Stomach (tissue), 9 donors: Measurements from ENCODE around the gene NACA. TPM values are rescaled to one million over a fixed set of nuclear protein-coding genes. Genes with fewer than 3 reads are reported as not detected.
"Not testable (repeated sequence)": the region's sequence is repeated elsewhere in the genome, so short reads cannot be mapped to it uniquely, and the experiment has no call there.

Experiments used
- DNase-seq, 2 donors: peaks; one replicate each; pipeline versions ENCODE4 v3.0.0 to v3.0.0-alpha.2; 2013 to 2019
- H3K27ac ChIP-seq, 5 donors: fragments of 200-600 bp in 4 of 5; sonication (generic) in 4 of 5; one replicate each; pipeline ENCODE4 v1.5.1; 2013 to 2019; ENCODE audit warnings: mild to moderate bottlenecking in 1 of 5, moderate library complexity in 1 of 5
- H3K27me3 ChIP-seq, 3 donors: fragments of 200-600 bp; sonication (generic); one replicate each; pipeline ENCODE4 v1.5.1; 2017 to 2019; ENCODE audit warnings: mixed run types in 1 of 3
- H3K36me3 ChIP-seq, 4 donors: fragments of 200-600 bp; sonication (generic); 1 replicate in 3 of 4; 2 replicates in 1 of 4; pipeline ENCODE4 v1.5.1; 2016 to 2019
- H3K4me1 ChIP-seq, 4 donors: fragments of 200-600 bp; sonication (generic); one replicate each; pipeline ENCODE4 v1.5.1; 2016 to 2019
- H3K4me3 ChIP-seq, 4 donors: fragments of 200-600 bp; sonication (generic) in 3 of 4; one replicate each; pipeline ENCODE4 v1.5.1; 2016 to 2019; ENCODE audit warnings: mild to moderate bottlenecking in 1 of 4
- H3K9me3 ChIP-seq, 4 donors: fragments of 200-600 bp; sonication (generic); one replicate each; pipeline ENCODE4 v1.5.1; 2016 to 2019
- CTCF ChIP-seq, 7 experiments: fragments of 450-650 bp in 4 of 7; fragments of 200-600 bp in 3 of 7; sonication (generic) in 3 of 7; IDR thresholded peaks; one replicate each; pipeline ENCODE4 v1.5.1; 2016 to 2019; ENCODE audit warnings: antibody characterized with exemption in 7 of 7, control low read depth in 2 of 7, mild to moderate bottlenecking in 1 of 7
- EP300 ChIP-seq: sonication (generic); formaldehyde crosslinking; IDR thresholded peaks from one replicate; pipeline ENCODE4 v1.6.1; 2017; ENCODE audit warnings: antibody characterized with exemption
- POLR2A ChIP-seq, 4 donors: fragments of 450-650 bp; IDR thresholded peaks; one replicate each; pipeline ENCODE4 v1.6.1; 2016; ENCODE audit warnings: antibody characterized with exemption in 4 of 4, control low read depth in 2 of 4, mild to moderate bottlenecking in 1 of 4, moderate library complexity in 1 of 4
- POLR2AphosphoS5 ChIP-seq, 3 donors: sonication (generic); formaldehyde crosslinking; IDR thresholded peaks; one replicate each; pipeline ENCODE4 v1.6.1; 2016; ENCODE audit warnings: antibody characterized with exemption in 3 of 3
- WGBS, 5 donors: extraction: QIAGEN DNeasy Blood & Tissue Kit in 3 of 5; methylation state at CpG; one replicate each; pipeline versions ENCODE4 v1.1.5 to v1.1.7; 2013 to 2018; 5-methylcytosine and 5-hydroxymethylcytosine counted together
- intact Hi-C: fragments of 100-400 bp; cut with DNase I; formaldehyde crosslinking; loops from one replicate; pipeline ENCODE4 v1.15.1; 2023; ENCODE audit warnings: low total_unique reads
- polyA plus RNA-seq, 3 donors: library from polyadenylated mRNA; stranded (reverse); fragments of 200-250 nt; gene quantifications; one replicate each; pipeline ENCODE4 v1.2.3, GENCODE V29; 2013
- total RNA-seq, 5 donors: library from RNA; depleted of rRNA; stranded (reverse); fragments of >200 nt; gene quantifications; one replicate each; pipeline versions ENCODE4 v1.1.0 to v1.2.3, GENCODE V29; 2014 to 2016
- donor health status: healthy with polysubstance abuse.
- donor health status: Bipolar disorder and iron deficiency.
- donor health status: healthy.

Gene NACA
- total and polyA plus RNA-seq, 8 donors: 366 to 2,450 (median 1,184) TPM

DNA sequence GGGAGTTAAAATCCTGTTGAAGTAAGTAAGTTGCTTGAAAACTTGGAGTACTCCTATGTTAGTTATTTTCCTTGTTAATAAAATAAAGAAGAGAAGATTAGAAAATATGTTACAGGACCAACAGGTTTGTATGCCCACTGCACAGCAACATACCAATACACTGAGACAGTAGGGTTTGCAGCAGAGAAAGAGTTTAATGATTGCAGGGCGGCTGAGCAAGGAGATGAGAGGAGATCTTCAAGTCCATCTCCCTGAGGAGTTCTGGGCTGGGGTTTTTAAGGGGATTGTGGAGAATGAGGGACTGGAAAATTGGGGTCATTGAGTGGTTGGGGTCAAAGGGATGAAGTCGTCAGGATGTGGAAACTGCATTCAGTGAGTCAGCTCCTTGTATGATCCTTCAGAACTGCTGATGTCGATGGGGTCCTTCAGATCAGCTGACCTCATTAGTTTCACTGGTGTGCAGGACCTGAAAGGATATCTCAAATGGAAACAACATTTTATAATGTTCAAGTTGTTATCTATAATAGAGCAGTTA lies 33.7 kb upstream of the NACA start:
- TF ChIP-seq POLR2A (IDR thresholded peaks at IDR 0.05) (no peak), POLR2AphosphoS5 (IDR thresholded peaks at IDR 0.05) (no peak)
- WGBS, 5 donors: 70 to 84% (median 76%) methylated on average over 3 of the region's 3 CpGs
- intact Hi-C loops: loop anchor here (5.0 kb wide), 2 partner anchors 229 to 244 kb away; no protein-coding TSS in a partner anchor

DNA sequence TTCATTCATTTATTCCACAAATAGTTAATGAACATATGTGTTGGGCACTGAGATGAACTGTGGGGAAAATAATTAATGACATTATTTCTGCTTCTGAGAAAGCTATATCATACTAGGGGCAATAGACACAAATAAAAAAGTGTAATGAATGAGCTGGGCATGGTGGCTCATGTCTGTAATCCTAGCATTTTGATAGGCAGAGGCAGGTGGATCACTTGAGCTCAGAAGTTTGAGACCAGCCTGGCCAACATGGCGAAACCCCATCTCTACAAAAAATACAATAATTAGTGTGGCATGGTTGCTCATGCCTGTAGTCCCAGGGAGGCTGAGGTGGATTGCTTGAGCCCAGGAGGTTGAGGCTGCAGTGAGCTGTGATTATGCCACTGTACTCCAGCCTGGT lies 32.9 kb upstream of the NACA start:
- not testable (repeated sequence) for DNase-seq, H3K27ac ChIP-seq, H3K4me3 ChIP-seq, H3K36me3 ChIP-seq, H3K27me3 ChIP-seq
- intact Hi-C loops: loop anchor here (5.0 kb wide), 2 partner anchors 229 to 244 kb away; no protein-coding TSS in a partner anchor
- Histone ChIP-seq H3K9me3 (peaks cover 0 to 11% (median 5%) of the 10 kb centered on the region in 4 donors), H3K4me1 (peaks cover 0 to 12% (median 7%) of the 10 kb centered on the region in 4 donors)
- 85 to 100% (median 97%) methylated on average over 1 of the region's 1 CpG for WGBS, 5 donors

More for the DNA sequence above, 33.7 kb upstream of the NACA start:
- H3K27ac ChIP-seq: peak overlapping the region in 1 of 5 donors; percentile 15
- peaks cover 0 to 11% (median 5%) of the 10 kb centered on the region in 4 donors for H3K9me3 ChIP-seq
- no peak overlapping the region for H3K4me3 ChIP-seq
- DNase-seq: no peak
- peaks cover 0 to 12% (median 7%) of the 10 kb centered on the region in 4 donors for H3K4me1 ChIP-seq
- H3K27me3 ChIP-seq: no peaks in the 10 kb centered on the region
- no peaks in the 10 kb centered on the region for H3K36me3 ChIP-seq

DNA sequence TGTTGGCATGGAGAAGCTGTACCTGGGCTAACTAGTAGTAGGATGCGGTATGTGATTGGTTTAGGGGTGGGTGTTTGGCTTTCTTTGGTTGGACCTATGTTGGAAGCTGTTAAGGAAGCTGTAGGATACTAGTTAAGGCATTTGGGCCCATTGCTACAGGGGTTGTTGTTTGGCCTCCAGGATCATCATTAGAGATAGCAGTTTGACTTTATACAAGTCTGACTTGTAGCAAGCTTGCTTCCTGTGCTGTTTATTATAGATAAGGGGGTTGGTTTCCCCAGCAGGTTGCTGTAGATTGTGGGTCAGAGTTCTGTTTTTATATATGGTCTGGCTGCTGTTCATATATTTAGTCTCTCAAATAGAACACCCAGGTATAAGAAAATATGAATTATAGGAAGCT lies 28.5 kb upstream of the NACA start:
- intact Hi-C loops: no loop called here
- no peak for DNase-seq
- peaks cover 0 to 6% (median 2%) of the 10 kb centered on the region in 4 donors for H3K9me3 ChIP-seq
- 98 to 100% (median 100%) methylated on average over 1 of the region's 1 CpG for WGBS, 5 donors
- no peaks in the 10 kb centered on the region for H3K27me3 ChIP-seq
- no peak overlapping the region for H3K27ac ChIP-seq
- peaks cover 7 to 26% (median 13%) of the 10 kb centered on the region in 4 donors for H3K4me1 ChIP-seq
- H3K4me3 ChIP-seq: no peak overlapping the region
- H3K36me3 ChIP-seq: peaks cover 0 to 6% (median 2%) of the 10 kb centered on the region in 4 donors
- TF ChIP-seq POLR2A (IDR thresholded peaks at IDR 0.05): no peak
- TF ChIP-seq CTCF (IDR thresholded peaks at IDR 0.05): no peak
- TF ChIP-seq POLR2AphosphoS5 (IDR thresholded peaks at IDR 0.05): no peak
- TF ChIP-seq EP300: no peak

DNA sequence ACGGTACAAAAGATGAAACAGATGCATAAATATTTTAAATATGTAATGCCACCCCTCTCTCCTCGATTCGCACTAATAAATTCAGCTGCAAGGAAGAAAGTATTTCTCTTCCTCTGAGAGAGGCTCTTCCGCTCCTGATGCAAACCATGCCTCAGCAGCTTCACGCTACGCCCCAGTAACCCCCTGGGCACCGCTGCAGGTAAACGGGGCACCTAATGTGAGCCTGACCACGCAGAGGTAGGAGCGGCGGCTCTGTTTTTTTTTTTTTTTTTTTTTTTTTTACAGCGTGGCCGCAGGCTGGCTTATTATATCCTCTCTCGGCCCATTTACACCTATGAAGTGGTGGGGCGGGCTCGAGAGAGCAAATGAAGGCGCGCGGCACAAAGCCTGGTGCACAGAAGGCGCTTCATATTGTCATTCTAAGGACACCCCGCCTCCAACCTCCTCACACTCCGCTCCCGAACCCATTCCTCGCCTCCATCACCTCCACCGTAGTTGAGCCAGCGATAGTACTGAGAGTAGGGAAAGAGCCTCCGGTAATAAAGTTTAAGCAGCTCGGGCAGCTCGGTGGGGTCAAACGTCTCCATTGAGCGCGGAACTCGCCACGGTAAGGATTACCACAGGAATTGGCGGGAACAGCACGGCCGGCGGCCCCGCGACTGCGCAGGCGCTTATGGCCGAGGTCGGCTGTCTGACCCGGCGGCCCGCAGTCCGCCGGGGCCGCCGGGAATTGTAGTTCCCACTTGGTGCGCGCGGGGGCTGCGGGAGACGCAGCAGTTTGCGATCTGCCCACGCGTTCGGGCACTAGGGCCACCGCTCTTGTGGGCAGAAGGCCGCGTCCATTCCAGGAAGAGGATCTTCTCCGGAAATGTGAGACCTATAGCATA lies 26.9 kb upstream of the NACA start, which contains the start of gene PRIM1:
Gene PRIM1, minus strand, starts transcription at position 612 of the 887 bp plus-strand sequence. Its CDS starts 25 bp downstream, at position 587.
- 0 to 1% (median 0%) methylated on average over 47 to 64 of the region's 64 CpGs for WGBS, 5 donors
- H3K36me3 ChIP-seq: peaks cover 0 to 14% (median 11%) of the 10 kb centered on the region in 4 donors
- TF ChIP-seq POLR2A (IDR thresholded peaks at IDR 0.05): no peak
- peak in 5 of 7 experiments; percentile 9 to 51 (median 36) for TF ChIP-seq CTCF (IDR thresholded peaks at IDR 0.05)
- TF ChIP-seq POLR2AphosphoS5 (IDR thresholded peaks at IDR 0.05): peak; percentile 15 to 49 (median 28)
- TF ChIP-seq EP300: no peak
- DNase-seq: peak; percentile 86 to 95
- H3K4me1 ChIP-seq: peaks cover 7 to 26% (median 13%) of the 10 kb centered on the region in 4 donors
- H3K4me3 ChIP-seq: peak within 1 kb of the TSS; percentile 57 to 91 (median 76)
- peak within 1 kb of the TSS; percentile 69 to 89 (median 82) for H3K27ac ChIP-seq
- no peaks in the 10 kb centered on the region for H3K27me3 ChIP-seq
- intact Hi-C loops: no loop called here
- H3K9me3 ChIP-seq: no peaks in the 10 kb centered on the region

DNA sequence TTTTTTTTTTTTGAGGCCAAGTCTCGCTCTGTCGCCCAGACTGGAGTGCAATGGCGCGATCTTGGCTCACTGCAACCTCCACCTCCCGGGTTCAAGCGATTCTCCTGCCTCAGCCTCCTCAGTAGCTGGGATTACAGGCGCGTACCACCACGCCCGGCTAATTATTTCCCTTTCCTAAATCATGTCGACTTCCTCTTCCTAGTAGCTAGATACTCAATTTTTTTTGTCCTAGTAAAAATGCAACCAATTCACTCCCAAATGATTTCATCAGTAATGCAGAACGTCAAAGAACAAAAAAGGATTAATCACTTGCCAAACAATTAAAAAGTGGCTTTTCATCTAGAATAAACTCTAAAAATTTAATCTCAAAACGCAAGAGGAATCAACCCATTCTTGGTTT lies 25.5 kb upstream of the NACA start:
- intact Hi-C loops, H3K27ac ChIP-seq, DNase-seq, H3K9me3 ChIP-seq, H3K27me3 ChIP-seq: not testable (repeated sequence)
- Histone ChIP-seq H3K36me3 (peaks cover 4 to 27% (median 24%) of the 10 kb centered on the region in 4 donors), H3K4me1 (peaks cover 7 to 26% (median 13%) of the 10 kb centered on the region in 4 donors), H3K4me3 (peak overlapping the region in 1 of 4 donors; percentile 71)
- 82 to 87% (median 84%) methylated on average over 13 of the region's 13 CpGs for WGBS, 5 donors
